ENCODE data around the gene TET2.

The TET2 gene

GRCh38 chr4:105146276-105147015, at the start of gene TET2:
Gene TET2, plus strand, starts transcription at chr4:105146876. Its CDS starts 87,067 bp downstream, at chr4:105233943.
- peak; percentile 79 for DNase-seq

GRCh38 chr4:105102016-105102415, 44.7 kb upstream of the TET2 start:
- no peak for DNase-seq

GRCh38 chr4:105106426-105106825, 40.2 kb upstream of the TET2 start:
- no peak for DNase-seq

GRCh38 chr4:105107095-105107856, 39.4 kb upstream of the TET2 start:
- no peak for DNase-seq

- no peak for DNase-seq
These were observed 37.7 kb upstream of the TET2 start for GRCh38 chr4:105108971-105109370.

GRCh38 chr4:105112274-105112673, 34.4 kb upstream of the TET2 start:
- no peak for DNase-seq

- DNase-seq = no peak
These were observed 32.9 kb upstream of the TET2 start for GRCh38 chr4:105113800-105114199.

- no peak for DNase-seq
These were observed 29.9 kb upstream of the TET2 start for GRCh38 chr4:105116616-105117319.

- DNase-seq = no peak
These were observed 27.3 kb upstream of the TET2 start for GRCh38 chr4:105119356-105119755.

GRCh38 chr4:105120626-105121025, 26.1 kb upstream of the TET2 start:
- DNase-seq = no peak

- DNase-seq = no peak
These were observed 24.3 kb upstream of the TET2 start for GRCh38 chr4:105122350-105122749.

GRCh38 chr4:105126311-105127169, 20.1 kb upstream of the TET2 start:
- DNase-seq = no peak

- DNase-seq = no peak
These were observed 19.6 kb upstream of the TET2 start for GRCh38 chr4:105127170-105127445.

GRCh38 chr4:105128208-105128607, 18.5 kb upstream of the TET2 start:
- DNase-seq = no peak

GRCh38 chr4:105129286-105130040, 17.2 kb upstream of the TET2 start:
- no peak for DNase-seq

- no peak for DNase-seq
These were observed 15.7 kb upstream of the TET2 start for GRCh38 chr4:105130945-105131344.

GRCh38 chr4:105133976-105134375, 12.7 kb upstream of the TET2 start:
- DNase-seq = no peak

- DNase-seq = no peak
These were observed 10.9 kb upstream of the TET2 start for GRCh38 chr4:105135785-105136184.

GRCh38 chr4:105137121-105137875, 9.4 kb upstream of the TET2 start:
- DNase-seq = no peak

GRCh38 chr4:105139646-105140045, 7.0 kb upstream of the TET2 start:
- no peak for DNase-seq

- no peak for DNase-seq
These were observed 5.8 kb upstream of the TET2 start for GRCh38 chr4:105140684-105141490.

Data from COR-L47 (cell line).